A549 treated with DMSO at 1 μM for 4 hours (cell line): ENCODE measurements around the gene SETSIP. TPM values are rescaled to one million over a fixed set of nuclear protein-coding genes. Genes with fewer than 3 reads are reported as not detected.

Experiments used
- total RNA-seq: library from RNA; stranded (reverse); fragments of 200-300 nt; extraction: Qiagen RNA extraction; gene quantifications from 5 replicates; pipeline ENCODE4 v1.2.3, GENCODE V29; 2022; ENCODE audit warnings: low read depth

SETSIP gene
- not detected in 5 replicates for total RNA-seq

GRCh38 chr1:92075311-92075710, at the start of gene SETSIP:
Gene SETSIP (minus strand): TSS chr1:92075411. CDS start chr1:92075411, 0 bp downstream.

GRCh38 chr1:92080128-92080985, 5.1 kb upstream of the SETSIP start, which contains the start of gene BTBD8:
Gene BTBD8 (plus strand): TSS chr1:92080345. CDS start chr1:92080572, 227 bp downstream.

Other genes starting within 250 kb of the SETSIP start
- gene TGFBR3, start 189.3 kb downstream of the SETSIP start, total RNA-seq = 3.2 to 4.2 TPM (median 3.8 TPM) in 5 replicates
- not detected in 5 replicates for gene BRDT, start 126.0 kb downstream of the SETSIP start, total RNA-seq
- gene EPHX4, start 45.4 kb downstream of the SETSIP start, total RNA-seq = 0.57 to 0.69 TPM (median 0.63 TPM) in 5 replicates
- 0.55 to 1.5 TPM (median 0.71 TPM) in 5 replicates for gene BTBD8, start 4.9 kb upstream of the SETSIP start, total RNA-seq
- gene C1orf146, start 142.5 kb upstream of the SETSIP start, total RNA-seq = not detected in 5 replicates
- 5.5 to 8.0 TPM (median 7.7 TPM) in 5 replicates for gene GLMN, start 223.6 kb upstream of the SETSIP start, total RNA-seq
- gene RPAP2, start 223.6 kb upstream of the SETSIP start, total RNA-seq = 8.8 to 13.0 TPM (median 12.7 TPM) in 5 replicates